ENCODE results near the gene RBM25. TPM values are rescaled to one million over a fixed set of nuclear protein-coding genes. Genes with fewer than 3 reads are reported as not detected.
"Not testable (repeated sequence)": the region's sequence is repeated elsewhere in the genome, so short reads cannot be mapped to it uniquely, and the experiment has no call there.

The RBM25 gene
- total RNA-seq (10 to 100 TPM; 37.6 to 43.6 (median 39.6) TPM), polyA plus RNA-seq (25.8 TPM)
- long read RNA-seq, donor 1, partial matches to known transcripts: 31 of 40 reads
- long read RNA-seq, donor 1, other reads (novel, unspliced or antisense): 5 of 40 reads
- long read RNA-seq, donor 2, full-length matches to known transcripts: 5 of 10 reads
- long read RNA-seq, donor 2, partial matches to known transcripts: 4 of 10 reads
- long read RNA-seq, donor 2, other reads (novel, unspliced or antisense): 1 of 10 reads
- long read RNA-seq, donor 3, transcript RBM25-203 (9 exons, 2,470 nt): major isoform, 7 of 39 reads
- long read RNA-seq, donor 3, partial matches to known transcripts: 26 of 39 reads
- long read RNA-seq, donor 3, other reads (novel, unspliced or antisense): 6 of 39 reads
- long read RNA-seq, donor 4, full-length matches to known transcripts: 8 of 17 reads
- long read RNA-seq, donor 4, partial matches to known transcripts: 5 of 17 reads
- long read RNA-seq, donor 4, other reads (novel, unspliced or antisense): 4 of 17 reads

GRCh38 chr14:73058224-73058921 lies at the start of gene RBM25:
Gene RBM25 (plus strand): TSS chr14:73058534. CDS start chr14:73071642, 13,108 bp downstream.
- Histone ChIP-seq H3K27me3 (ENCODE audit: control insufficient read depth, insufficient read depth) (no peaks in the 10 kb centered on the region), H3K4me1 (ENCODE audit: control insufficient read depth, insufficient read depth, low read length) (peaks cover 3% of the 10 kb centered on the region), H3K4me3 (ENCODE audit: low read length) (peak within 1 kb of the TSS; percentile 97), H3K9me3 (ENCODE audit: control insufficient read depth, low read length) (no peaks in the 10 kb centered on the region), H3K27ac (ENCODE audit: low read length) (peak within 1 kb of the TSS; percentile 98)
- ATAC-seq: peak; percentile 99
- WGBS: under 1% methylated on average over 57 of the region's 57 CpGs
- intact Hi-C loops (cut with DNase I): no loop called here
- DNase-seq: peak; percentile 95 to 98 (median 97)

GRCh38 chr14:73011189-73011588 lies 47.1 kb upstream of the RBM25 start:
- H3K4me1 ChIP-seq (ENCODE audit: control insufficient read depth, insufficient read depth, low read length); ATAC-seq; intact Hi-C loops (cut with DNase I); H3K4me3 ChIP-seq (ENCODE audit: low read length); H3K27me3 ChIP-seq (ENCODE audit: control insufficient read depth, insufficient read depth); H3K9me3 ChIP-seq (ENCODE audit: control insufficient read depth, low read length); DNase-seq; H3K27ac ChIP-seq (ENCODE audit: low read length): not testable (repeated sequence)
- WGBS: 94% methylated on average over 7 of the region's 7 CpGs

GRCh38 chr14:73014105-73014504 lies 44.2 kb upstream of the RBM25 start:
- no peak overlapping the region for H3K4me3 ChIP-seq (ENCODE audit: low read length)

DNA sequence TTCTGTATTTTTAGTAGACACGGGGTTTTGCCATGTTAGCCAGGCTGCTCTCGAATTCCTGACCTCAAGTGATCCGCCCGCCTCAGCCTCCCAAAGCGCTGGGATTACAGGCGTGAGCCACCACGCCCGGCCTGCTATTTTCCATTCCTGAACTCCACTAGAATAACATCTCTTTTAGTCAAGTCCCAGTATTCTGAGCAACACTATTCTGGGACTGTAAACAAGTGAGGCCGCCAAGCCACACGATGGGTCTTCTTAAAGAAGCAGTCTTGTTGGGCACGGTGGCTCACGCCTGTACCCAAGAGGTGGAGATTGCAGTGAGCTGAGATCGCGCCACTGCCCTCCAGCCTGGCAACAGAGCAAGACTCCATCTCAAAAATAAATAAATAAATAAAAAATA lies 42.8 kb upstream of the RBM25 start:
- ATAC-seq; intact Hi-C loops (cut with DNase I): not testable (repeated sequence)
- WGBS: 96% methylated on average over 14 of the region's 14 CpGs

More at GRCh38 chr14:73014105-73014504, 44.2 kb upstream of the RBM25 start:
- Histone ChIP-seq H3K9me3 (ENCODE audit: control insufficient read depth, low read length) (no peaks in the 10 kb centered on the region), H3K27me3 (ENCODE audit: control insufficient read depth, insufficient read depth) (no peaks in the 10 kb centered on the region), H3K4me1 (ENCODE audit: control insufficient read depth, insufficient read depth, low read length) (peaks cover 1% of the 10 kb centered on the region), H3K27ac (ENCODE audit: low read length) (no peak overlapping the region)
- DNase-seq (no peak), ATAC-seq (no peak)
- intact Hi-C loops (cut with DNase I): no loop called here
- 93% methylated on average over 2 of the region's 2 CpGs for WGBS

DNA sequence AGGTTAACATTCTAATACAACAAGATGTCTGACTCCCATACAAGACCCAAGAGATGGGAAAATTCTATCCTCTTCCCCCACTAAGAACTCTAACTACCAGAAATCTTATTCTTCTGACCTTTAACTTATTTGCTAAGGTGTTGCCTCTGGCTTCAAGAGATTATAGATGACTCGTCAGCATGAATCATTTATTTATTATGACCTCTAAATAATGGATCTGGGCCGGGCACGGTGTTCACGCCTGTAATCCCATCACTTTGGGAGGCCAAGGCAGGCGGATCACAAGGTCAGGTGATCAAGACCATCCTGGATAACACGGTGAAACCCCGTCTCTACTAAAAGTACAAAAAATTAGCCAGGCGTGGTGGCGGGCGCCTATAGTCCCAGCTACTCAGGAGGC lies 42.3 kb upstream of the RBM25 start:
- 93% methylated on average over 10 of the region's 10 CpGs for WGBS
- ATAC-seq; DNase-seq; H3K27me3 ChIP-seq (ENCODE audit: control insufficient read depth, insufficient read depth); H3K9me3 ChIP-seq (ENCODE audit: control insufficient read depth, low read length); H3K4me1 ChIP-seq (ENCODE audit: control insufficient read depth, insufficient read depth, low read length); intact Hi-C loops (cut with DNase I); H3K27ac ChIP-seq (ENCODE audit: low read length); H3K4me3 ChIP-seq (ENCODE audit: low read length): not testable (repeated sequence)

More for the DNA sequence above, 42.8 kb upstream of the RBM25 start:
- H3K4me1 ChIP-seq (ENCODE audit: control insufficient read depth, insufficient read depth, low read length); H3K4me3 ChIP-seq (ENCODE audit: low read length); H3K27ac ChIP-seq (ENCODE audit: low read length); DNase-seq; H3K9me3 ChIP-seq (ENCODE audit: control insufficient read depth, low read length); H3K27me3 ChIP-seq (ENCODE audit: control insufficient read depth, insufficient read depth): not testable (repeated sequence)

DNA sequence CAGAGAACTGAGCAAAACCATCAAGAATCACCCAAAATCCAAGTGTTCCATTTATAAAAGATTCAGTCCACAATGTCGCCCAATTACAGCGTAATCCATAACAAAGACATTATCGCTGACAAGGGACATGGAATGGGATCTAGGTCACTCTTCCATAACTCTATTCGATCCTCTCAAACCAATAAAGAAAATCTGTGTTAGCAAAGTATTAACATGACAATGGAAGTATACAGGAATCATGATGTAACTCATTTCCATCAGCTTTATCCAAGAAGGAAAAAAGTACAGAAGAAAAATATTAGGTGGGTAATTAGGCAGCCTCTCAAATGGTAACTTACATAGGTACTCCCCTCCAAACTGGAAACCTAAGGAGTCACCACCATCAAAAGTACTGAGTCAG lies 36.3 kb upstream of the RBM25 start:
- DNase-seq: no peak
- H3K4me3 ChIP-seq (ENCODE audit: low read length): no peak overlapping the region
- ATAC-seq: no peak
- 96% methylated on average over 4 of the region's 4 CpGs for WGBS
- H3K27ac ChIP-seq (ENCODE audit: low read length): no peak overlapping the region
- intact Hi-C loops (cut with DNase I): no loop called here
- no peaks in the 10 kb centered on the region for H3K9me3 ChIP-seq (ENCODE audit: control insufficient read depth, low read length)
- peaks cover 4% of the 10 kb centered on the region for H3K4me1 ChIP-seq (ENCODE audit: control insufficient read depth, insufficient read depth, low read length)
- no peaks in the 10 kb centered on the region for H3K27me3 ChIP-seq (ENCODE audit: control insufficient read depth, insufficient read depth)

GRCh38 chr14:73025544-73025943 lies 32.8 kb upstream of the RBM25 start:
- Histone ChIP-seq H3K9me3 (ENCODE audit: control insufficient read depth, low read length) (no peaks in the 10 kb centered on the region), H3K27me3 (ENCODE audit: control insufficient read depth, insufficient read depth) (no peaks in the 10 kb centered on the region), H3K4me1 (ENCODE audit: control insufficient read depth, insufficient read depth, low read length) (peaks cover 2% of the 10 kb centered on the region), H3K27ac (ENCODE audit: low read length) (no peak overlapping the region), H3K4me3 (ENCODE audit: low read length) (peak overlapping the region; percentile 74)
- no peak for ATAC-seq
- DNase-seq: no peak
- intact Hi-C loops (cut with DNase I): no loop called here
- 77% methylated on average over 3 of the region's 3 CpGs for WGBS

GRCh38 chr14:73026243-73026844 lies 32.0 kb upstream of the RBM25 start:
- no peak for DNase-seq
- peaks cover 2% of the 10 kb centered on the region for H3K4me1 ChIP-seq (ENCODE audit: control insufficient read depth, insufficient read depth, low read length)
- H3K27me3 ChIP-seq (ENCODE audit: control insufficient read depth, insufficient read depth): no peaks in the 10 kb centered on the region
- no peaks in the 10 kb centered on the region for H3K9me3 ChIP-seq (ENCODE audit: control insufficient read depth, low read length)
- WGBS: 3% methylated on average over 20 of the region's 21 CpGs
- peak overlapping the region; percentile 74 for H3K4me3 ChIP-seq (ENCODE audit: low read length)
- intact Hi-C loops (cut with DNase I): no loop called here
- H3K27ac ChIP-seq (ENCODE audit: low read length): peak overlapping the region; percentile 32
- no peak for ATAC-seq

DNA sequence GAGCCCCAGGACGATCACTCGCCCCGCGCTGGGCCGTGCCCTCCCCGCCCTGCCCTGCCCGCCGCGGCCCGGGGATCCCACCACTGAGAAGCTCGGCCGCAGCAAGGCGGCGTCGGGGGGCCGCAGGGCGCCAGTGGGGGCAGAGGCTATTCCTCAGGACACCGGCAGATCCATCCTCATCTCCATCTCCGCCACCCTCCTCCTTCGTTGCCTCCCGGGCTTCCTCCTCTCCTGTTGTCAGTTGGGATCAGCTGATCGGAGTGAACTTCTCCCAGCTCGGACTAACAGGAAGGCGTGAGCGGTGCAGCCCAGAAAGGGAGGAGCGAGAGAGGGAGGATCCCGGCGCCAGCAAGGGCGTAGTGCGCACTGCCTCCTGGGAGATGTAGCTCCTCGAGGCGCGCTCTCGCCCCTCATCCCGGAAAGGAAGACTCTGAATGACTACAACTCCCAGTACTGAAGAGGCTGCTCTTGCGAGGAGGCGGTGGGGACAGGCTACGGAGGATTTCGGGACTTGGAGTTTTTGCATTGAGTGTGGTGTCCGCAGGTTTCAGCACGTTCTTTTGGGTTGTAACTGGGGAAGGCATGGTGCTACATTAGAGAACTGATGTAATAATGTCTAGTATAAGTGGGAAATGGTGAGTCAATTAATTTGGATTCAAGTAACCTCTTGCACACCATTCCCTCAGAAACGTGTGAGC lies 31.3 kb upstream of the RBM25 start, which contains the start of gene ZFYVE1:
ZFYVE1 (minus strand) TSS at position 262 of the 698 bp plus-strand sequence. CDS start 2,598 bp downstream, outside the sequence.
- under 1% methylated on average over 39 of the region's 42 CpGs for WGBS
- intact Hi-C loops (cut with DNase I): no loop called here

DNA sequence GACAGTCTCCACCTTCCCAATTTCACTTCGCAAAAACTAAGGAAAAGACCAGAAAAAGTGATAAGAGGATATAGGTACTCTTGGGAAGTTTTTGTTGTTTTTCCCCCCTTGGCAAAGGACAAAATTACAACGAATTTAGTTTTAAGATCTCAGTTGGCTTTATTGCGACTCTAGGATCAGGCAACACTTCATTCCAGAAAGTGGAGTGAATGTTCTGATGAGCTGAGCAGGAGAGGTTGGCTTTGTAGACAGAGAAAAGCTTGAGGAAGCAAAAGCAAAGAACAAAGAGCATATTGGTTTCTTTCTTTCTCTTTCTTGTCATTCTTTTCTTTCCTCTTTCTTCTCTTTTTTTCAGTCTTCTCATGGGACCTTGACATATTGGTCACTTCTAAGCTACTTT lies 30.8 kb upstream of the RBM25 start:
- no peaks in the 10 kb centered on the region for H3K9me3 ChIP-seq (ENCODE audit: control insufficient read depth, low read length)
- DNase-seq: no peak
- peak overlapping the region; percentile 49 for H3K4me3 ChIP-seq (ENCODE audit: low read length)
- WGBS: 40% methylated on average over 3 of the region's 3 CpGs
- intact Hi-C loops (cut with DNase I): no loop called here
- H3K27me3 ChIP-seq (ENCODE audit: control insufficient read depth, insufficient read depth): no peaks in the 10 kb centered on the region
- H3K27ac ChIP-seq (ENCODE audit: low read length): no peak overlapping the region
- no peak for ATAC-seq
- H3K4me1 ChIP-seq (ENCODE audit: control insufficient read depth, insufficient read depth, low read length): peaks cover 2% of the 10 kb centered on the region

More for the DNA sequence above, 31.3 kb upstream of the RBM25 start, which contains the start of gene ZFYVE1:
- no peaks in the 10 kb centered on the region for H3K27me3 ChIP-seq (ENCODE audit: control insufficient read depth, insufficient read depth)
- ATAC-seq (peak; percentile 100), DNase-seq (peak; percentile 97 to 99 (median 98))
- H3K4me3 ChIP-seq (ENCODE audit: low read length): peak within 1 kb of the TSS; percentile 74
- peak within 1 kb of the TSS; percentile 93 for H3K27ac ChIP-seq (ENCODE audit: low read length)
- H3K4me1 ChIP-seq (ENCODE audit: control insufficient read depth, insufficient read depth, low read length): peaks cover 2% of the 10 kb centered on the region
- H3K9me3 ChIP-seq (ENCODE audit: control insufficient read depth, low read length): no peaks in the 10 kb centered on the region

All from right cardiac atrium (tissue), 5 donors.